ENCODE measurements around the gene ANGPTL2.

The ANGPTL2 gene

GRCh38 chr9:127169575-127169883 lies 47.1 kb upstream of the ANGPTL2 start:
- Histone ChIP-seq H2AFZ (ENCODE audit: low read depth, low read length) (no peak overlapping the region), H3K27me3 (ENCODE audit: low read depth, low read length) (peaks cover 5% of the 10 kb centered on the region; the same call in 1 of the 2 replicates), H4K20me1 (ENCODE audit: insufficient read depth, low read length) (no peaks in the 10 kb centered on the region), H3K27ac (ENCODE audit: low read length) (no peak overlapping the region), H3K4me3 (ENCODE audit: low read length) (no peak overlapping the region), H3K9ac (ENCODE audit: low read length) (no peak overlapping the region), H3K4me2 (ENCODE audit: low read length) (no peak overlapping the region), H3K4me1 (ENCODE audit: low read length) (peaks cover 28% of the 10 kb centered on the region), H3K79me2 (ENCODE audit: low read length) (no peaks in the 10 kb centered on the region), H3K36me3 (replicated peaks; ENCODE audit: low read depth, low read length) (no peaks in the 10 kb centered on the region), H3K9me3 (ENCODE audit: insufficient read depth, low read length) (no peaks in the 10 kb centered on the region)
- TF ChIP-seq EZH2phosphoT487 (IDR thresholded peaks at IDR 0.05; ENCODE audit: low read depth) (no peak), CTCF (IDR thresholded peaks at IDR 0.05; ENCODE audit: low read depth, low read length) (no peak)

GRCh38 chr9:127168756-127169574 lies 46.5 kb upstream of the ANGPTL2 start:
- TF ChIP-seq EZH2phosphoT487 (IDR thresholded peaks at IDR 0.05; ENCODE audit: low read depth) (no peak), CTCF (IDR thresholded peaks at IDR 0.05; ENCODE audit: low read depth, low read length) (no peak)
- Histone ChIP-seq H3K4me2 (ENCODE audit: low read length) (no peak overlapping the region), H3K4me3 (ENCODE audit: low read length) (no peak overlapping the region)

GRCh38 chr9:127167560-127168326 lies 45.3 kb upstream of the ANGPTL2 start:
- H3K27ac ChIP-seq (ENCODE audit: low read length): no peak overlapping the region
- H4K20me1 ChIP-seq (ENCODE audit: insufficient read depth, low read length): no peaks in the 10 kb centered on the region
- no peaks in the 10 kb centered on the region for H3K79me2 ChIP-seq (ENCODE audit: low read length)
- H3K4me1 ChIP-seq (ENCODE audit: low read length): peaks cover 41% of the 10 kb centered on the region
- no peak for TF ChIP-seq CTCF (IDR thresholded peaks at IDR 0.05; ENCODE audit: low read depth, low read length)
- no peak for TF ChIP-seq EZH2phosphoT487 (IDR thresholded peaks at IDR 0.05; ENCODE audit: low read depth)
- no peak overlapping the region for H3K9ac ChIP-seq (ENCODE audit: low read length)
- no peak overlapping the region for H3K4me3 ChIP-seq (ENCODE audit: low read length)
- peak overlapping the region; percentile 66 for H3K4me2 ChIP-seq (ENCODE audit: low read length)
- H3K9me3 ChIP-seq (ENCODE audit: insufficient read depth, low read length): no peaks in the 10 kb centered on the region
- H3K36me3 ChIP-seq (replicated peaks; ENCODE audit: low read depth, low read length): no peaks in the 10 kb centered on the region
- peaks cover 5% of the 10 kb centered on the region; the same call in 1 of the 2 replicates for H3K27me3 ChIP-seq (ENCODE audit: low read depth, low read length)
- 0 out of 2 replicates have a peak overlapping the region, but pooled peaks have one; percentile 28 for H2AFZ ChIP-seq (ENCODE audit: low read depth, low read length)

More at GRCh38 chr9:127168756-127169574, 46.5 kb upstream of the ANGPTL2 start:
- H3K4me1 ChIP-seq (ENCODE audit: low read length): peaks cover 29% of the 10 kb centered on the region
- no peak overlapping the region for H3K9ac ChIP-seq (ENCODE audit: low read length)
- peaks cover 5% of the 10 kb centered on the region; the same call in 1 of the 2 replicates for H3K27me3 ChIP-seq (ENCODE audit: low read depth, low read length)
- no peak overlapping the region for H3K27ac ChIP-seq (ENCODE audit: low read length)
- H3K9me3 ChIP-seq (ENCODE audit: insufficient read depth, low read length): no peaks in the 10 kb centered on the region
- no peaks in the 10 kb centered on the region for H3K36me3 ChIP-seq (replicated peaks; ENCODE audit: low read depth, low read length)
- no peaks in the 10 kb centered on the region for H3K79me2 ChIP-seq (ENCODE audit: low read length)
- H2AFZ ChIP-seq (ENCODE audit: low read depth, low read length): no peak overlapping the region
- H4K20me1 ChIP-seq (ENCODE audit: insufficient read depth, low read length): no peaks in the 10 kb centered on the region
